Gastrocnemius medialis (tissue), 4 donors: Measurements from ENCODE around the gene AGAP1.

Experiments
- CTCF ChIP-seq, 5 experiments: fragments of 450-650 bp in 3 of 5; fragments of 200-600 bp in 2 of 5; sonication (generic) in 2 of 5; IDR thresholded peaks in 4 of 5; conservative IDR thresholded peaks in 1 of 5; 1 replicate in 4 of 5; 2 replicates in 1 of 5; pipeline ENCODE4 v1.5.1; 2016 to 2019; ENCODE audit warnings: antibody characterized with exemption in 5 of 5, mild to moderate bottlenecking in 3 of 5, moderate library complexity in 3 of 5
- POLR2A ChIP-seq, 2 donors: fragments of 450-650 bp; IDR thresholded peaks; one replicate each; pipeline ENCODE4 v1.6.1; 2017; ENCODE audit warnings: antibody characterized with exemption in 2 of 2, mild to moderate bottlenecking in 2 of 2, moderate library complexity in 2 of 2

GRCh38 chr2:235726554-235726953, 232.7 kb downstream of the AGAP1 start:
- TF ChIP-seq CTCF (IDR thresholded peaks at IDR 0.05 in 4 of 5, conservative IDR thresholded peaks at IDR 0.05 in 1 of 5) (no peak), POLR2A (IDR thresholded peaks at IDR 0.05) (no peak)
